22Rv1 (cell line): ENCODE data around the gene DIPK1B.

Source experiments
- ZFX ChIP-seq: fragments of 450-650 bp; IDR thresholded peaks from 2 replicates; pipeline ENCODE4 v1.6.1; 2017; ENCODE audit warnings: antibody characterized with exemption, borderline replicate concordance
- TF ChIP-seq, protein P1 (sequence below): fragments of 450-650 bp; IDR thresholded peaks from 2 replicates; pipeline ENCODE4 v1.5.1; 2017; ENCODE audit warnings: mild to moderate bottlenecking

DNA sequence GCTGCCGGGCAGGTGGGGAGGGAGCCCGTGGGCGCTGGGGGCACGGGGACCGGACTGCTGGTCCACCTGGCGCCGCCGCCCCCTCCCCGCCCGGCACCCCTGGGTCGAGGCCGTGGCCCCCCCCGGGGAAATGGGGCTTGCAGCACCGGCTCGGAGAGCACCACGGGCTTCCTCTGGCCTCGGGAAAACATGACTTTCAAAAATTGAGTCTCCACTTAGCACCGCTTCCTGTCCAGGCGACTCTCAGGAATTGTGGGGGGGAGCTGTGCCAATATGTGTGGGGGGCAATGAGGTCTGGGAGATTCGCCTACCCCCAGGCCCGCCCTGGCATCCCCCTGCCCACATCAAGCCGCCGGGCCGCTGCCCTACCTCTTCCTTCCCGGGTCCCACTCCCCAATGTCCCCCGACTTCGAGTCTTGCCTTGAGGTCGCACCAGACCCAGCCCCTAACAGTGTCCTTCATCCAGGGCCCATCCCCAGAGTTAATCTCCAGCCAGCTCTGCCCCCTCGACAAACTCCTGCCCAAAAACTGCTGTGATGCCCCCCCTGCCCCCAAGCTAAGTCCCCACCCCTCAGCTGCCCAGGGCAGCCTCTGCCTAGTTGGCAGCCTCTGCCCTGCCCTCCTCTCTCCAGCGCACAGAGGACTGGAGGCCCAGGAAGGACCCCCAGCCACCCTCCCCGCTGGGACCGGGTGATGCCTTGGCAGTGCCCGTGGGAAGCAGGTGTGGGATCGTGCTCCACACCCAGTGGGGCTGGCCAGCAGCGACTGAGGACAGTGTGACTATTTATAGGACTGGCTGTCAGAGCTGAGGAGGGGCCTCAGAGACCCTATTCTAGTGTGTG lies 45.8 kb upstream of the DIPK1B start:
- TF ChIP-seq, protein P1, sequence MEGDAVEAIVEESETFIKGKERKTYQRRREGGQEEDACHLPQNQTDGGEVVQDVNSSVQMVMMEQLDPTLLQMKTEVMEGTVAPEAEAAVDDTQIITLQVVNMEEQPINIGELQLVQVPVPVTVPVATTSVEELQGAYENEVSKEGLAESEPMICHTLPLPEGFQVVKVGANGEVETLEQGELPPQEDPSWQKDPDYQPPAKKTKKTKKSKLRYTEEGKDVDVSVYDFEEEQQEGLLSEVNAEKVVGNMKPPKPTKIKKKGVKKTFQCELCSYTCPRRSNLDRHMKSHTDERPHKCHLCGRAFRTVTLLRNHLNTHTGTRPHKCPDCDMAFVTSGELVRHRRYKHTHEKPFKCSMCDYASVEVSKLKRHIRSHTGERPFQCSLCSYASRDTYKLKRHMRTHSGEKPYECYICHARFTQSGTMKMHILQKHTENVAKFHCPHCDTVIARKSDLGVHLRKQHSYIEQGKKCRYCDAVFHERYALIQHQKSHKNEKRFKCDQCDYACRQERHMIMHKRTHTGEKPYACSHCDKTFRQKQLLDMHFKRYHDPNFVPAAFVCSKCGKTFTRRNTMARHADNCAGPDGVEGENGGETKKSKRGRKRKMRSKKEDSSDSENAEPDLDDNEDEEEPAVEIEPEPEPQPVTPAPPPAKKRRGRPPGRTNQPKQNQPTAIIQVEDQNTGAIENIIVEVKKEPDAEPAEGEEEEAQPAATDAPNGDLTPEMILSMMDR, result no peak
- no peak for TF ChIP-seq ZFX
